ENCODE results near the gene SCLT1. TPM values are rescaled to one million over a fixed set of nuclear protein-coding genes. Genes with fewer than 3 reads are reported as not detected.

The SCLT1 gene
- total and polyA plus RNA-seq, 2 of the 8 experiments (the other 6 are each of a cell fraction or from before 2014, with no cell fraction given) = 4.8 to 13.1 TPM

- no peak for TF ChIP-seq RXRA (IDR thresholded peaks at IDR 0.05; ENCODE audit: insufficient read depth, low read depth, low read length)
- no peak for TF ChIP-seq TCF12 (IDR thresholded peaks at IDR 0.05; ENCODE audit: low read depth, low read length)
- TF ChIP-seq BACH1 (IDR thresholded peaks at IDR 0.05; ENCODE audit: low read length) = no peak
- TF ChIP-seq CTCF (IDR thresholded peaks at IDR 0.05; ENCODE audit: control extremely low read depth in 1 of 3, insufficient read depth in 1 of 3, low read depth in 1 of 3, low read length in 3 of 3) = no peak
Observed at GRCh38 chr4:128915544-128915943, 177.8 kb downstream of the SCLT1 start (continued).

All from H1 (cell line).